ENCODE data around the gene IDH3B.

- TF ChIP-seq CTCF (IDR thresholded peaks at IDR 0.05) (no peak), POLR2A (IDR thresholded peaks at IDR 0.05) (no peak), EP300 (IDR thresholded peaks at IDR 0.05) (no peak)
Measured at GRCh38 chr20:2690718-2691117, 26.7 kb upstream of the IDH3B start.
